GM19023 (cell line): ENCODE results near the gene TMEM115.
"Not testable (repeated sequence)": the region's sequence is repeated elsewhere in the genome, so short reads cannot be mapped to it uniquely, and the experiment has no call there.

Source experiments
- ATAC-seq: cut with Tn5 transposase; IDR thresholded peaks from one replicate; pipeline ENCODE4 v1.9.1; 2021; ENCODE audit warnings: mild to moderate bottlenecking, moderate library complexity; ENCODE audit not compliant: unreplicated experiment

Gene TMEM115

DNA sequence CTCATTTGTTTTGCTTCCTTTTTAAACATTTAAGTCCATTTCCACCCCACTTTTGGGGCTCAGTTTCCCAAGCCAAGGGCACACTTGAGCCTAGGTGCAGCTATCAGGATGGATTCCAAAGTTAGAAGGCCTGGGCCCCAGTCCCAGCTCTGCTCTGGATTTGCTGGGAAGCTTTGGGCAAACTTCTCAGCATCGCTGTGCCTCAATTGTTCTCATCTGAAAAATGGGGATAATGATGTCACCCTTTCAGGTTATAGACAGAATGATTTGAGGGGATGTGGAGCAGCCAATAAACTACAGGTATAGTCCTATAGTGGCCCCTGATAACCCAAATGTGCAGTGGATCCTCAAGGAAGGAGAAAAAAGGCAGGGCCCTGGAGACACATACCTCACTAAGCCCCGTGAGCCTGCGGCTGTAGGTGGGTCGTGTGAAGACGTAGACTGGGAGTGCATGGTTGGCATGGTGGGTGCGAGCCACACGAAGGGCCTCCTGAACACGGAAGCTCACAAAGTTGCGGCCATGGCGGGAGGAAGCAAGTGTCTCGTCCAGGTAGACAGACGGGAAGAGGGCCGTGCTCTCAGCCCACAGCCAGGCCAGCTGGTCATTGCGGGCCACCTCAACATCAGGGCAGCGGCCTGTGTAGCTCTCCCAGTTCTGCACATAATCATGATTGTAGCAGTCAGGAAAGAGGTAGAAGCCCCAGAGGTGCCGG, 40.0 kb downstream of the TMEM115 start:
- ATAC-seq = no peak

DNA sequence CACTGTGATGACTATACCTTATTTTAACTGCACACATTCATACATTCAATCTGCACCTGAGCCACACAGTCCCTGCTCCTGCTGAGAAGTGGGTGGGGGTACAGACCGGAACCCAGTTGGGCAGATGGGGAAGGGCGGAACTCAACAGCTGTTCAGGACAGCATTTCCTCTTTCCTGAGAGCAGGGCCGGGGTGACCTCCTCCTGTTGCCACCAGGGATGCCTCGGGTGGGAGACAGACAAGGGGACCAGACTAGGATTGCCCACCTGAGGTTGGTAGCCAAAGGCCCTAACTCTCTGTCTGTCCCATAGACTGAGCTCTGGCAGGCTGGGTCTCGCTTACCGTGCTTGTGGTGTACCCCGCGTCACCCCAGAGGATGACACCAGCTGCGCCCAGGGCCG, 40.7 kb downstream of the TMEM115 start:
- ATAC-seq = no peak

GRCh38 chr3:50318163-50318562, 41.2 kb downstream of the TMEM115 start:
- ATAC-seq = no peak

DNA sequence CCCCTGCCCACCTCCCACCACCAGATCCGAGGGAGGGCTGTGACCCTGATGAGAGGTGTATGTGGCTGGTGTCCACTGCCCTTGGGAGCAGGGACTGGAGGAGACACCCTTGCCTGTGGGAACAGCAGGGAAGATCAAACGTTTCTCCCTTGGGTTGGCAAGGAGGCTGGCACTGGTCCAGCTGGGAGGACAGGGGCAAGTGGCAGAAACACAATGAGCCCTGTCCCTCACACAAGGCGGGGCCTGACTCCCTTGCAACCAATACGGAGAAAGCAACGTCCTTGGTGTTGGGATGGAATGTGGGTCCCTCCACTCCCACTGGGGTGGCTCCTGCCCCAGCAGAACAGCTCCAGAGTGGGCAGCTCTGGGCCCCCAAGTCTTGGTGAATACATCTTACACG, 42.0 kb downstream of the TMEM115 start:
- no peak for ATAC-seq

- ATAC-seq = no peak
Measured at GRCh38 chr3:50316657-50317242, 42.6 kb downstream of the TMEM115 start.

DNA sequence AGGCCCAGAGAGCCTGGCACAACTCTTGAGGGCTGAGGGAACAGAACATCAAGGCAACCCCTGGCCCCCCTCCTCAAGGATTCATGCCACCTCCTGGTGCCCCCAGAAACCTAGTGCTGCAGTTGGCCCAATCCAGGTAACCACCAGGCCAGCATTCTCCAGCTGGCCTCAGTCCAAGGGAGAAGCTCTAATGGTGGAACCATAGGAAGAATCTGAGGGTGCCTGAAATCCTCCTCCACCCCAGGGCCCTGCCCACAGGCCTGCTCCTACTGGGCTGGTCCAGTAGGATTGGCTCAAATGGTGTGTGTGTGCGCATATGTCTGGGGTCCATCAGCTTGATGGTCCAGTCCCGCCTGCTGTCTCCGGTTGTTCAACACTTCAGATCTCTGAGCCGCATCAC, 44.5 kb downstream of the TMEM115 start:
- no peak for ATAC-seq

DNA sequence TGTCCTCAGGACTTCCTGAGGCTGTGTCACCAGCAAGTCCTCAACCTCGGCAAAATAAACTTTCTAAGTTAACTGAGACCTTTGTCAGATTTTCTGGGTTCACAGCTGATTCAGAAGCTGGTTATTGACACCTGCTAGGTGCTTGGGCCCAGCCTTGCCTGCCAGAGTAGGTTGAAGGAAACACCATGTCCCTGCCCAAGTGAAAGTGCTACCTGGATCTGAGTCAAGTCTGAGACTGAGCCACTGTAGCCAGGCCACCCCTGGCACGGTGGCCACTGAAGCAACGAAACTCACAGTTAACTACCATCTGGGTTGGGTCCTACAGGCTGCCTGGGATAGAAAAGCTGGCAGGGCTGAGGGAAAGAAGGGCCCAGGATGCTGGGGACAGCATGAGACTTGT, 45.0 kb downstream of the TMEM115 start:
- ATAC-seq = no peak

DNA sequence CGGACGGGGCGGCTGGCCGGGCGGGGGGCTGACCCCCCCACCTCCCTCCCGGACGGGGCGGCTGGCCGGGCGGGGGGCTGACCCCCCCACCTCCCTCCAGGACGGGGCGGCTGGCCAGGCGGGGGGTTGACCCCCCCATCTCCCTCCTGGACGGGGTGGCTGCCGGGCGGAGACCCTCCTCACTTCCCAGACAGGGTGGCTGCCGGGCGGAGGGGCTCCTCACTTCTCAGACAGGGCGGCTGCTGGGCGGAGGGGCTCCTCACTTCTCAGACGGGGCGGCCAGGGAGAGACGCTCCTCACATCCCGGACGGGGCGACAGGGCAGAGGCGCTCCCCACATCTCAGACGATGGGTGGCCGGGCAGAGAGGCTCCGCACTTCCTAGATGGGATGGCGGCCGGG, 47.3 kb downstream of the TMEM115 start:
- ATAC-seq = not testable (repeated sequence)
